T-helper 1 cell treated with Interleukin-12 subunit alpha and Interleukin-12 subunit beta and Interleukin-4 antibody, amounts not matched to agents 30 ng/mL and 1 ng/mL, for 36 hours (primary cell): ENCODE results near the gene MYO5C. TPM values are rescaled to one million over a fixed set of nuclear protein-coding genes. Genes with fewer than 3 reads are reported as not detected.
"Not testable (repeated sequence)": the region's sequence is repeated elsewhere in the genome, so short reads cannot be mapped to it uniquely, and the experiment has no call there.

Source experiments
- intact Hi-C: fragments of 100-400 bp; cut with micrococcal nuclease; formaldehyde crosslinking; loops from one replicate; pipeline ENCODE4 v1.15.1; 2024
- total RNA-seq: library from RNA; stranded (reverse); gene quantifications from 2 replicates; pipeline ENCODE4 v1.2.3, GENCODE V29; 2022

The MYO5C gene
- total RNA-seq, 1 donor from 2014 or later = 1.2 TPM

- intact Hi-C loops = loop anchor here (1.0 to 10.0 kb wide), 4 partner anchors 46 to 498 kb away; partner anchors contain the start of genes ATOSA and MYO5A
Measured at GRCh38 chr15:52180851-52181450, 114.7 kb downstream of the MYO5C start.

- intact Hi-C loops = loop anchor here (1.0 to 10.0 kb wide), 4 partner anchors 47 to 498 kb away; partner anchors contain the start of genes ATOSA and MYO5A
Measured at GRCh38 chr15:52180196-52180835, 115.3 kb downstream of the MYO5C start.

- intact Hi-C loops = loop anchor here (1.0 to 10.0 kb wide), 13 partner anchors 8 to 499 kb away; partner anchors contain the start of genes ARPP19, ATOSA, LEO1 and LYSMD2
Measured at GRCh38 chr15:52179278-52180195, 116.1 kb downstream of the MYO5C start.

- intact Hi-C loops = loop anchor here (1.0 to 2.0 kb wide), 9 partner anchors 7 to 442 kb away; partner anchors contain the start of genes ARPP19, LEO1 and LYSMD2
Measured at GRCh38 chr15:52178765-52179164, 116.8 kb downstream of the MYO5C start.

GRCh38 chr15:52172869-52173268 is 122.7 kb downstream of the MYO5C start:
- intact Hi-C loops = loop anchor here (5.0 kb wide), 1 partner anchor 34 kb away; no protein-coding TSS in a partner anchor

- intact Hi-C loops = loop anchor here (1.0 to 5.0 kb wide), 2 partner anchors 7 to 35 kb away; no protein-coding TSS in a partner anchor
Measured at GRCh38 chr15:52171807-52172206, 123.8 kb downstream of the MYO5C start.

- intact Hi-C loops = loop anchor here (1.0 to 5.0 kb wide), 2 partner anchors 8 to 36 kb away; no protein-coding TSS in a partner anchor
Measured at GRCh38 chr15:52171386-52171785, 124.2 kb downstream of the MYO5C start.

GRCh38 chr15:52170199-52170598 is 125.4 kb downstream of the MYO5C start:
- intact Hi-C loops = loop anchor here (5.0 kb wide), 1 partner anchor 37 kb away; no protein-coding TSS in a partner anchor

GRCh38 chr15:52165494-52166131 is 130.0 kb downstream of the MYO5C start:
- intact Hi-C loops = not testable (repeated sequence)

GRCh38 chr15:52164631-52165265 is 130.9 kb downstream of the MYO5C start:
- intact Hi-C loops = no loop called here

GRCh38 chr15:52163321-52164190 is 132.0 kb downstream of the MYO5C start:
- intact Hi-C loops = no loop called here

GRCh38 chr15:52162876-52163275 is 132.7 kb downstream of the MYO5C start:
- intact Hi-C loops = no loop called here

GRCh38 chr15:52162260-52162659 is 133.3 kb downstream of the MYO5C start:
- intact Hi-C loops = no loop called here

GRCh38 chr15:52161406-52161966 is 134.1 kb downstream of the MYO5C start:
- intact Hi-C loops = no loop called here

- intact Hi-C loops = no loop called here
Measured at GRCh38 chr15:52159645-52160044, 136.0 kb downstream of the MYO5C start.

- intact Hi-C loops = no loop called here
Measured at GRCh38 chr15:52158084-52158765, 137.4 kb downstream of the MYO5C start.

- intact Hi-C loops = no loop called here
Measured at GRCh38 chr15:52155878-52156277, 139.7 kb downstream of the MYO5C start.
